ENCODE data around the gene ZNF823.
"Not testable (repeated sequence)": the region's sequence is repeated elsewhere in the genome, so short reads cannot be mapped to it uniquely, and the experiment has no call there.

Gene ZNF823

DNA sequence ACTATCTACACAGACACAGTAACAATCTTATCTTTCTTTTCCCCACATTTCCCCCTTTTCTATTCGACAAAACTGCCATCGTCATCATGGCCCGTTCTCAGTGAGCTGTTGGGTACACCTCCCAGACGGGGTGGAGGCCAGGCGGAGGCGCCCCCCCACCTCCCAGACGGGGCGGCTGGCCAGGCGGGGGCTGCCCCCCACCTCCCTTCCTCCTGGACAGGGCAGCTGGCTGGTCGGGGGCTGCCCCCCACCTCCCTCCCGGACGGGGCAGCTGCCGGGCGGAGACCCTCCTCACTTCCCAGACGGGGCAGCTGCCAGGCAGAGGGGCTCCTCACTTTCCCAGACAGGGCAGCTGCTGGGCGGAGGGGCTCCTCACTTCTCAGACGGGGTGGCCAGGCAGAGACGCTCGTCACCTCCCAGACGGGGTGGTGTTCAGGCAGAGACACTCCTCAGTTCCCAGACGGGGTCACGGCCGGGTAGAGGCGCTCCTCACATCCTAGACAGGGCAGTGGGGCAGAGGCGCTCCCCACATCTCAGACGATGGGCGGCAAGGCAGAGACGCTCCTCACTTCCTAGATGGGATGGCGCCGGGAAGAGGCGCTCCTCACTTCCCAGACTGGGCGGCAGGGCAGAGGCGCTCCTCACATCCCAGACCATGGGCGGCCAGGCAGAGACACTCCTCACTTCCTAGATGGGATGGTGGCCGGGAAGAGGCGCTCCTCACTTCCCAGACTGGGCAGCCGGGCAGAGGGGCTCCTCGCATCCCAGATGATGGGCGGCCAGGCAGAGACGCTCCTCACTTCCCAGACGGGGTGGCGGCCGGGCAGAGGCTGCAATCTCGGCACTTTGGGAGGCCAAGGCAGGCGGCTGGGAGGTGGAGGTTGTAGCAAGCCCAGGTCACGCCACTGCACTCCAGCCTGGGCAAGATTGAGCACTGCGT is 61.8 kb downstream of the ZNF823 start:
- not testable (repeated sequence) for DNase-seq

- DNase-seq, result no peak
Observed at GRCh38 chr19:11675569-11675968, 63.2 kb downstream of the ZNF823 start.

GRCh38 chr19:11674067-11674492 is 64.7 kb downstream of the ZNF823 start:
- DNase-seq, result no peak

DNA sequence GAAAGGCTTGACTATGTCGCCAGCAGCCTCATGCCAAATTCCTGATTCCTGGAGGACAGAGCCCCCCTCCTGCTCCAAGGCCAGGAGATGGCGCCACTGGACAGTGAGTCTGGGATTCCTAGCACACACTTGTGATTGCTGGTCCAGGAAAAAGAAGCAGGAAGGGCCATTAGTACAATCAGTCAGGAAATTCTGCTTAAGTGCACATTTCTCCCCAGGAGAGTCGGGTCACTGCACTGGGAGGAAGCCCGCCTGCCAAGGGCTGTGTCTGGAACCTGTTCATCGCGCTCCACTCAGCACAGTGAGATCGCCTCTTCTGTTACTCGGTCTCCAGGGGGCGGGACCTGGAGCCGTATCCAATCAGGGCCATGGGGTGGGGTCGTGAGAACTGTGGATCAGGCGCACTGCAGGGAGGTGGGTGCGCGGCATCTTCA is 65.1 kb downstream of the ZNF823 start:
- DNase-seq, result no peak
